Lower lobe of right lung (tissue), 2 donors: ENCODE data around the gene PKP3. TPM values are rescaled to one million over a fixed set of nuclear protein-coding genes. Genes with fewer than 3 reads are reported as not detected.

ENCODE experiments used
- ATAC-seq, 2 donors: fragments of 200-7000 bp; cut with Tn5 transposase; one replicate each; pipeline ENCODE4 v1.9.1; 2020 to 2022; ENCODE audit warnings: mild to moderate bottlenecking in 2 of 2, moderate library complexity in 2 of 2
- DNase-seq: peaks from one replicate; pipeline ENCODE4 v3.0.0-alpha.2; 2020
- H3K27ac ChIP-seq: fragments of 200-600 bp; one replicate; pipeline ENCODE4 v1.8.0; 2022
- H3K27me3 ChIP-seq: fragments of 200-600 bp; one replicate; pipeline ENCODE4 v1.8.0; 2022; ENCODE audit warnings: low read depth
- H3K36me3 ChIP-seq: fragments of 200-600 bp; one replicate; pipeline ENCODE4 v1.8.0; 2022; ENCODE audit warnings: mild to moderate bottlenecking
- H3K4me1 ChIP-seq: fragments of 200-600 bp; one replicate; pipeline ENCODE4 v1.8.0; 2022
- H3K4me3 ChIP-seq: fragments of 200-600 bp; one replicate; pipeline ENCODE4 v1.8.0; 2022; ENCODE audit warnings: mild to moderate bottlenecking
- H3K9me3 ChIP-seq: fragments of 200-600 bp; one replicate; pipeline ENCODE4 v1.8.0; 2022
- intact Hi-C: fragments of 100-400 bp; cut with DNase I; formaldehyde crosslinking; loops from one replicate; pipeline ENCODE4 v1.11.0; 2022
- total RNA-seq: library from RNA; stranded (reverse); fragmentation: NEBNext Ultra II Directional; extraction: Animal tissue kit (Norgen Biotek cat#: 25700); gene quantifications from one replicate; pipeline ENCODE4 v1.2.1, GENCODE V29; 2021
- TF ChIP-seq, protein P1 (sequence below): fragments of 200-600 bp; IDR thresholded peaks from one replicate; pipeline ENCODE4 v1.8.0; 2022; ENCODE audit warnings: antibody characterized with exemption, mild to moderate bottlenecking
- donor health status: DM: no; HTN: yes; CAD: no; lungs with severe emphysema.

The PKP3 gene
- total RNA-seq, 1 donor from 2014 or later: 23.1 TPM

DNA sequence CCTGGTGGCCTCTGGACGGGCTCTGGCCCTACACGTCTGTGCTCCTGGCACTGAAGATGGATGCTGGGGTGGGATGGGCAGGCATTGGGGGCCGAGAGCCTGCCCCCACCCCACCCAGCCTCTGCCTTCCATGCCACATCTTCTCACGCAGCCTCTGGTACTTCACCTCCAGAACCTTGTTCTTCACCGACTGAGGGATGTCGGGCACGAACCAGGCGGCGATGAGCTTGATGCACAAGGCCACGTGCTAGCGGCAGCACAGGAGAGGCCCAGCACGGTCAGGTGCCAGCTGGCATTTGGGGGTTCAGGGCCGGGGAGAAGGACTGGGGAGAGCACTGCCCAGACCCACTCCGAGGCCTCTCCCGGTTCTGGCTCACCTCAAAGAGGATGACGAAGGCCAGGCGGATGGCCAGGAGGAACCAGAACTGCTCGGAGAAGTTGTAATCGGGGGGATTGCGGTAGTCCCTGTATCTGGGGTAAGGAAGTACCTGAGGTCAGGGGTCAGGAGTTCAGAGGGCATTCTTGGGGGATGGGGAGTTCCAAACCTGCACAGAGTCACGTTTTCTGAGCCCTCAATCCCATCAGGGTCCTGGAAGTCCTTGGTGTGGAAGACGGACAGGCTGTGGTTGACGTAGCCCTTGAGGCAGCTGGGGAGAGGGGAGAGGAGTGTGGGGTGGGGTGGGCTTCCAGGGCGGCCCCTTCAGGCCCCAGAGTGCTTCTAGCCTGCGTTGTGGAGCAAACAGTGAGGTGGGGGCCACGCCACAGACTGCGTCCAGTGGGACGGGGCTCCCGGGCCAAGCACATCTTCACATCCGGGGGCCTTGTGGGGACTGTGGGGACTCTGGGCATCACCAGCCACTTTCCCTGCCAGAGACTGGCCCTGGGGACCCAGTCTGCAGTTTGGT, 24.6 kb downstream of the PKP3 start:
- Histone ChIP-seq H3K9me3 (no peaks in the 10 kb centered on the region), H3K27me3 (no peaks in the 10 kb centered on the region), H3K27ac (no peak overlapping the region), H3K4me3 (no peak overlapping the region), H3K36me3 (no peaks in the 10 kb centered on the region), H3K4me1 (peaks cover 28% of the 10 kb centered on the region)
- TF ChIP-seq, protein P1, sequence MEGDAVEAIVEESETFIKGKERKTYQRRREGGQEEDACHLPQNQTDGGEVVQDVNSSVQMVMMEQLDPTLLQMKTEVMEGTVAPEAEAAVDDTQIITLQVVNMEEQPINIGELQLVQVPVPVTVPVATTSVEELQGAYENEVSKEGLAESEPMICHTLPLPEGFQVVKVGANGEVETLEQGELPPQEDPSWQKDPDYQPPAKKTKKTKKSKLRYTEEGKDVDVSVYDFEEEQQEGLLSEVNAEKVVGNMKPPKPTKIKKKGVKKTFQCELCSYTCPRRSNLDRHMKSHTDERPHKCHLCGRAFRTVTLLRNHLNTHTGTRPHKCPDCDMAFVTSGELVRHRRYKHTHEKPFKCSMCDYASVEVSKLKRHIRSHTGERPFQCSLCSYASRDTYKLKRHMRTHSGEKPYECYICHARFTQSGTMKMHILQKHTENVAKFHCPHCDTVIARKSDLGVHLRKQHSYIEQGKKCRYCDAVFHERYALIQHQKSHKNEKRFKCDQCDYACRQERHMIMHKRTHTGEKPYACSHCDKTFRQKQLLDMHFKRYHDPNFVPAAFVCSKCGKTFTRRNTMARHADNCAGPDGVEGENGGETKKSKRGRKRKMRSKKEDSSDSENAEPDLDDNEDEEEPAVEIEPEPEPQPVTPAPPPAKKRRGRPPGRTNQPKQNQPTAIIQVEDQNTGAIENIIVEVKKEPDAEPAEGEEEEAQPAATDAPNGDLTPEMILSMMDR: no peak
- DNase-seq (peak; percentile 45), ATAC-seq (no peak)
- intact Hi-C loops: no loop called here

DNA sequence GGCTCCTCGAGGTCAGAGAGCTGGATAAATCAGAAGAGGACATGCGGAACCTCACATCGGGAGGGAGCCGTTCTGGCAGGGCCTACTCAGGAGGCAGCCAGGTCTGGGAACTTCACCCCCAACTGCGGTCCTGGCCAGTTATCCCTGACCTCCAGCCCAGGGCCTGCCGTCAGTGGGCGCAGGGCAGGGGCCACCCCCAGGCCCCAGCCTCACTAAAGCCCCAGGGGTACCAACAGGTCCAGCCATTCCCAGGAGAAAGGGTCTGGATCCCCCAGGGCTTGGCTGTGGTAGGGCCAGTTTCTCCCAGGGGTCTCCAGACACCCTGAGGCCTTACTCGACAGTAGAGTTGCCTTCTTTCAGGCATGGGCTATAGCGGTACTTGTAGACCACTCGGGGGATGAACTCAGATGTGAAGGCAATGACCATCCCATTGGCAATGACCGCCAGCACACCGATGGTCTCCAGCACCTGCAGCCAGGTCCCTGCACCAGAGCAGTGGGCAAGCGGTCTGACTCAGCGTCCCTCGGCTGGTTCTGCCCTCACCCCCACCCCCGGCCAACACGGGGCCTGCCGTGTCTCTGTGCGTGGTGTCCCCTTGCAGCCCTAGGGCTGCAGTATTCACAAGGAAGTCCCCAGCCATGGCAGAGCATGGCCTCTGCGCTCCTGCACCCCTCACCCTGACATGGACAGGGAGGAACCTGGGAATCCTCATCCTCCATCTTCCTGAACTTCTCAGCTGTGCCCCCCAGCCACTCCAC, 25.4 kb downstream of the PKP3 start:
- no peak for ATAC-seq

DNA sequence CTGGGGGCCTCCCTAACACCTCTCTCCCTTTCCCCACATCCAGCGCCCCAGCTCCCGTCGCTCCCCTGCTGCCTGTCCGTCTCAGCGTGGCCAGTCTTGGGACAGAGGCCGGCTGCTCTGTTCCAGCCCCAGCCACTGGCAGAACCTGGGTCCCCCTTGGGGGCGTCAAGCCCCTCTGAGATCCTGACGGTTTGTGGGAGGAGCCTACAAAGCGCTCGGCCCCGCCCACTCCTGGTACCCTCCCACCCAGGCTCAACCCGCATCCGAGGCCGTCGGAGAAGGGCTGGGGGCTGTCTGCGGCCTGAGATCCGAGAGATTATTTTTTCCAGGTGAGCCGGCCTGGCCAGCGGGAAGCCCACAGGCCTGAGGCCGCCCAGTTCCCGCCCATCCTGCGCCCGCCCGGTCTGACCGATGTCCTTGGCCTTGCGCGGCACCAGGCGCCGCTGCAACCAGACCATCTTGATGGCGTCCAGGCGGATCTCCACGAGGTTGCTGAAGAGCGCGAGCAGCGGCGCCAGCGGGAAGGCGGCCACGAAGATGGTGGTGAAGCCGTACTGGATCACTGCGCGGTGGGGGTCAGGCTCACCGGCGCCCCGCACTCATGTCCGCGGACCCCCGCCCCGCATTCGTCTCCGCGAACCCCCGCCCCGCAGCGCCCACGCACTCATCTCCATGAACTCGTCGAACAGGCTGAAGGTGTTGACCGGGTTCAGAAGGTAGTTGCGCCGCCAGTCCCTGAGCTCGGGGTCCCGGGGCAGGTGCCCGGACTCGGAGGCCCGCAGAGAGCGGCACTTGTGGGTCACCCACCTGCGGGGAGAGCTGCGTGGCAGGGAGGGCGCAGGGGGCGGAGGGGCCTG, 26.3 kb downstream of the PKP3 start:
- H3K4me1 ChIP-seq: peaks cover 21% of the 10 kb centered on the region
- ATAC-seq: no peak
- DNase-seq: peak; percentile 48
- H3K36me3 ChIP-seq: no peaks in the 10 kb centered on the region
- no peaks in the 10 kb centered on the region for H3K27me3 ChIP-seq
- intact Hi-C loops: no loop called here
- no peak overlapping the region for H3K4me3 ChIP-seq
- H3K9me3 ChIP-seq: no peaks in the 10 kb centered on the region
- no peak overlapping the region for H3K27ac ChIP-seq
- TF ChIP-seq, protein P1: no peak

More for the DNA sequence above, 25.4 kb downstream of the PKP3 start:
- Histone ChIP-seq H3K9me3 (no peaks in the 10 kb centered on the region), H3K4me3 (no peak overlapping the region), H3K4me1 (peaks cover 26% of the 10 kb centered on the region), H3K27ac (no peak overlapping the region), H3K36me3 (no peaks in the 10 kb centered on the region), H3K27me3 (no peaks in the 10 kb centered on the region)
- DNase-seq: peak; percentile 44
- intact Hi-C loops: no loop called here
- TF ChIP-seq, protein P1: no peak

DNA sequence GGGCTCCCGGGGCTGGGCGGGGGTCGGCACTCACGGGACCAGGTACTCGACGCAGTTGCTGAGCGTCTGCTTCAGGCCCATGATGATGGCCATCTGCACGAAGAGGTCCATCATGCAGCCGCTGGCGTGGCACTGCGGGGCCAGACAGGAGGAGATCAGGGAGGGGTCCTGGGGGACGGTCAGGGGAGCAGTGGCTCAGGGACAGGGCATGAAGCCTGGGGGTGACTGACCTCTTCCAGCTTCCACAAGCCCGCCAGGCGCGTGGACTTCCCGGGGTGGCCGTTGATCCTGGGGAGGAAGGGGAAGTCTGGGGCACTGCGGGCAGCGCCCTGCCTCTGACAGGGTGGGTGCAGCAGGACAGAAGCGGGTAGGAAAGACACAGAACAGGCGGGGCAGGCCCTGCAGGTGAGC, 26.9 kb downstream of the PKP3 start:
- intact Hi-C loops: no loop called here
- no peak overlapping the region for H3K4me3 ChIP-seq
- DNase-seq: peak; percentile 47
- no peaks in the 10 kb centered on the region for H3K9me3 ChIP-seq
- TF ChIP-seq, protein P1: no peak
- no peaks in the 10 kb centered on the region for H3K36me3 ChIP-seq
- ATAC-seq: no peak
- no peak overlapping the region for H3K27ac ChIP-seq
- H3K27me3 ChIP-seq: no peaks in the 10 kb centered on the region
- H3K4me1 ChIP-seq: peaks cover 15% of the 10 kb centered on the region

DNA sequence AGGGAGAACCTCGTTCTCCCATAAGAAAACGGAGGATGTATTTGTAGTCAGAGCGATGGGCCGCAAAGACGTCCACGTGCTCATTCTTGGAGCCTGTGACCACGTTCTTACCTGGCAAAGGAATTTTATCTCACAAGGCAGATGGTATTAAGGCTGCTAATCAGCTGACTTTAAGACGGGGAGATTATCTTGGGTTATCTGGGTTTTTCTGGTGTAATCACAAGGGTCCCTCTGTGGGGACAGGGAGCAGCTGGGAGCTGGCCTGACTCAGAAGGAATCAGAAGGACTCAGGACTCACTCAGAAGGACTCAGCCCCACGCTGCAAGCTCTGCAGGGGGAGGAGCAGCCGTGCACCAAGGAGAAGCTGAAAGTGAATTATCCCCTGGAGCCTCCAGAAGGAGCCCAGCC, 28.2 kb downstream of the PKP3 start:
- intact Hi-C loops: no loop called here
- TF ChIP-seq, protein P1: no peak
- Histone ChIP-seq H3K4me1 (peaks cover 7% of the 10 kb centered on the region), H3K27me3 (no peaks in the 10 kb centered on the region), H3K9me3 (no peaks in the 10 kb centered on the region), H3K4me3 (no peak overlapping the region), H3K27ac (no peak overlapping the region), H3K36me3 (no peaks in the 10 kb centered on the region)
- ATAC-seq (no peak), DNase-seq (no peak)
